Osteoblast (primary cell): ENCODE data around the gene GABRG3. TPM values are rescaled to one million over a fixed set of nuclear protein-coding genes. Genes with fewer than 3 reads are reported as not detected.

Experiments
- DNase-seq: peaks from one replicate; pipeline ENCODE4 v3.0.0; 2011; ENCODE audit warnings: low spot score, mixed read lengths; ENCODE audit not compliant: insufficient read length; ENCODE audit errors: missing footprints
- H2AFZ ChIP-seq: 2 replicates; pipeline ENCODE4 v1.6.0; 2011; ENCODE audit warnings: mild to moderate bottlenecking, low read length
- H3K27ac ChIP-seq: 2 replicates; pipeline ENCODE4 v1.5.1; 2011; ENCODE audit warnings: mild to moderate bottlenecking, low read depth, low read length, moderate library complexity
- H3K27me3 ChIP-seq: 2 replicates; pipeline ENCODE4 v1.6.0; 2012; ENCODE audit warnings: mild to moderate bottlenecking, control low read depth, inconsistent platforms, low read length, moderate library complexity; ENCODE audit not compliant: insufficient read depth
- H3K36me3 ChIP-seq: 2 replicates; pipeline ENCODE4 v1.5.1; 2011; ENCODE audit warnings: mild to moderate bottlenecking, low read length, control low read depth, moderate library complexity; ENCODE audit not compliant: insufficient read depth
- H3K4me1 ChIP-seq: 2 replicates; pipeline ENCODE4 v1.5.1; 2011; ENCODE audit warnings: mild to moderate bottlenecking, low read length, control low read depth, moderate library complexity; ENCODE audit not compliant: insufficient read depth
- H3K4me2 ChIP-seq: 2 replicates; pipeline ENCODE4 v1.6.0; 2011; ENCODE audit warnings: mild to moderate bottlenecking, low read length; ENCODE audit not compliant: insufficient read depth
- H3K4me3 ChIP-seq: fragments of 200-600 bp; sonication (generic); 3 replicates; pipeline ENCODE4 v1.5.1; 2012; ENCODE audit warnings: mild to moderate bottlenecking, low read length, inconsistent platforms; ENCODE audit not compliant: insufficient read depth
- H3K79me2 ChIP-seq: 2 replicates; pipeline ENCODE4 v1.6.0; 2012; ENCODE audit warnings: mild to moderate bottlenecking, low read length, control low read depth, inconsistent platforms; ENCODE audit not compliant: insufficient read depth
- H3K9me3 ChIP-seq: 2 replicates; pipeline ENCODE4 v1.5.1; 2011; ENCODE audit warnings: low read depth, low read length, control low read depth
- H4K20me1 ChIP-seq: 2 replicates; pipeline ENCODE4 v1.6.0; 2012; ENCODE audit warnings: mild to moderate bottlenecking, low read length, control low read depth; ENCODE audit not compliant: insufficient read depth
- total RNA-seq: library from RNA; depleted of rRNA; stranded (reverse); fragments of >200 nt; gene quantifications from 2 replicates; pipeline ENCODE4 v1.2.3, GENCODE V29; 2012
- TF ChIP-seq, protein P1 (sequence below): IDR thresholded peaks from 2 replicates; pipeline ENCODE4 v1.5.1; 2011; ENCODE audit warnings: mild to moderate bottlenecking, low read depth, low read length, moderate library complexity; ENCODE audit errors: extremely low read depth

Gene GABRG3
- total RNA-seq, 1 donor: not detected

DNA sequence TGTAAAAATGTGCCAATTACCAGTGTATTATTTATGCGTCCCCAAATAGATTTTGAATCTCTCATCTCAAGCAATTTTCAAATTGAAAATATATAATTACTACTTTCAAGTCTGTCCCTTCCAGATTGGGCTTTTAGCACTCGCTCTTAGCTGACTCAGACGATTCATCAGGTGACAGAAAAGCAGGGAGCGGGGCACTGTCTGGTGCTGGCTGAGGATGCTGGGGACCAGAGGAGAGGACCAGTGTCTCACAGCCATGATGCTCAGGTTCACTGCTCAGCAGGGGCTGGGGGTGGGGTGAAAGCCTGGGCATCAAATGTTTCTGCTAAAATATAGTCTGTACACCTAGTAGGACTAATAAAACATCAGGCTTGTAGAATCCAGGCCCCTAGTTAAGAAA lies 199.9 kb downstream of the GABRG3 start:
- H3K27me3 ChIP-seq: no peaks in the 10 kb centered on the region
- H4K20me1 ChIP-seq: no peaks in the 10 kb centered on the region
- no peak overlapping the region for H2AFZ ChIP-seq
- H3K4me3 ChIP-seq: no peak overlapping the region
- H3K27ac ChIP-seq: no peak overlapping the region
- peaks cover 2% of the 10 kb centered on the region for H3K9me3 ChIP-seq
- TF ChIP-seq, protein P1, sequence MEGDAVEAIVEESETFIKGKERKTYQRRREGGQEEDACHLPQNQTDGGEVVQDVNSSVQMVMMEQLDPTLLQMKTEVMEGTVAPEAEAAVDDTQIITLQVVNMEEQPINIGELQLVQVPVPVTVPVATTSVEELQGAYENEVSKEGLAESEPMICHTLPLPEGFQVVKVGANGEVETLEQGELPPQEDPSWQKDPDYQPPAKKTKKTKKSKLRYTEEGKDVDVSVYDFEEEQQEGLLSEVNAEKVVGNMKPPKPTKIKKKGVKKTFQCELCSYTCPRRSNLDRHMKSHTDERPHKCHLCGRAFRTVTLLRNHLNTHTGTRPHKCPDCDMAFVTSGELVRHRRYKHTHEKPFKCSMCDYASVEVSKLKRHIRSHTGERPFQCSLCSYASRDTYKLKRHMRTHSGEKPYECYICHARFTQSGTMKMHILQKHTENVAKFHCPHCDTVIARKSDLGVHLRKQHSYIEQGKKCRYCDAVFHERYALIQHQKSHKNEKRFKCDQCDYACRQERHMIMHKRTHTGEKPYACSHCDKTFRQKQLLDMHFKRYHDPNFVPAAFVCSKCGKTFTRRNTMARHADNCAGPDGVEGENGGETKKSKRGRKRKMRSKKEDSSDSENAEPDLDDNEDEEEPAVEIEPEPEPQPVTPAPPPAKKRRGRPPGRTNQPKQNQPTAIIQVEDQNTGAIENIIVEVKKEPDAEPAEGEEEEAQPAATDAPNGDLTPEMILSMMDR: no peak
- no peak for DNase-seq
- H3K36me3 ChIP-seq: no peaks in the 10 kb centered on the region
- no peak overlapping the region for H3K4me2 ChIP-seq
- H3K79me2 ChIP-seq: no peaks in the 10 kb centered on the region
- no peaks in the 10 kb centered on the region for H3K4me1 ChIP-seq

DNA sequence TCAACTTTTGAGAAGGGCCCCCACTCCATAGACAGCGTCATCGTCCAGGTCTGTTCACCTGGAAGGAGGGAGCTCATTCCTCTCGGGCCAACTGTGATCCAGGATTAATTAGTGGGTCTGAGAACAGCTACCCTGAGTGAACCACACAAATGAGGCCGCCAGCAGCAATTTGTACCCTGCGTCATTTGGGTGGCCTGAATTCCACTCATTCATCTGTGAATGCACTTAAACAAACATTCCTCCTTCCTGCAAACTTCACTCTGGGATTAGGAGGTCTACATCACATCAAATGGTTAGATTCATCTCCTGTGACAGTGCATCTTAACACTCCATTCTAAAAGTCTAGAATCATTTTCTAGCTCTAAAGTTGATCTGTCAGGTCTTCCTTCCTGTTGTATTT lies 201.8 kb downstream of the GABRG3 start:
- no peak overlapping the region for H3K4me3 ChIP-seq
- H3K36me3 ChIP-seq: no peaks in the 10 kb centered on the region
- no peak overlapping the region for H3K4me2 ChIP-seq
- H3K79me2 ChIP-seq: no peaks in the 10 kb centered on the region
- H3K9me3 ChIP-seq: peaks cover 2% of the 10 kb centered on the region
- H3K27me3 ChIP-seq: no peaks in the 10 kb centered on the region
- H3K4me1 ChIP-seq: no peaks in the 10 kb centered on the region
- TF ChIP-seq, protein P1: no peak
- H4K20me1 ChIP-seq: no peaks in the 10 kb centered on the region
- no peak overlapping the region for H2AFZ ChIP-seq
- H3K27ac ChIP-seq: no peak overlapping the region
- no peak for DNase-seq

DNA sequence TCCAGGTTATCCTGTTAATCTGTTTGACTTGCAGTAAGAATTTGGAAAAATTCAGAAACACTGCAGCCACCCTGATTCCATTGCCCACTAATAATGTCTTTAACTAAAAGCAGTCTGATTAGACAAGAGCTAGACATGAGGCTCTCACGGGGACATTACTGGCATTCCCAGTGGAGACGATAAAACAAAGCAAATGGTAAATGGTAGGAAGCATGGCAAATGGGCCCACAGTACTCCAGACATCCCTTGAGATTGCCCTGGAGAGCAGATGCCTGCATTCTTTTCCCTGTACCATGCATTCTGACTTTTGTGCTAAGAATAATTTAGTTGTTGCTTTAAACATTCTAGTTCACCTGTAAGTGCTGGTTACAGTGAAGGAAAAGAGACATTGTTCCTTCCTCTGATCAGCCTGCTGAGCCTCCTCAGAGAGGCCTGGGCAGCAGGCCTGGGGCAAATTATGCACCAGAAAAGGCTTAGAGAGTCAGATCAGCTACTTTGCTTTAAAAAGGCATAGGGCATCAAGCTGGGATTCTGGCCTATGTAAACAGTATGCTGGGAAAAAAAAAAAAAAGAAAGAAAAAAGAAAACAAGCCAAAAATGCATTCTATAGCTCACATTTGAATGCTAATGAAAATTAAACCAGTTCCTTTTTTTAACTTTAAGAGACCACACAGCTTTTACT lies 204.6 kb downstream of the GABRG3 start:
- no peaks in the 10 kb centered on the region for H3K36me3 ChIP-seq
- H3K4me3 ChIP-seq: no peak overlapping the region
- no peaks in the 10 kb centered on the region for H3K27me3 ChIP-seq
- no peaks in the 10 kb centered on the region for H3K79me2 ChIP-seq
- H3K4me2 ChIP-seq: no peak overlapping the region
- H4K20me1 ChIP-seq: no peaks in the 10 kb centered on the region
- no peak overlapping the region for H3K27ac ChIP-seq
- peaks cover 2% of the 10 kb centered on the region for H3K9me3 ChIP-seq
- H3K4me1 ChIP-seq: no peaks in the 10 kb centered on the region
- TF ChIP-seq, protein P1: no peak
- H2AFZ ChIP-seq: no peak overlapping the region
- no peak for DNase-seq

DNA sequence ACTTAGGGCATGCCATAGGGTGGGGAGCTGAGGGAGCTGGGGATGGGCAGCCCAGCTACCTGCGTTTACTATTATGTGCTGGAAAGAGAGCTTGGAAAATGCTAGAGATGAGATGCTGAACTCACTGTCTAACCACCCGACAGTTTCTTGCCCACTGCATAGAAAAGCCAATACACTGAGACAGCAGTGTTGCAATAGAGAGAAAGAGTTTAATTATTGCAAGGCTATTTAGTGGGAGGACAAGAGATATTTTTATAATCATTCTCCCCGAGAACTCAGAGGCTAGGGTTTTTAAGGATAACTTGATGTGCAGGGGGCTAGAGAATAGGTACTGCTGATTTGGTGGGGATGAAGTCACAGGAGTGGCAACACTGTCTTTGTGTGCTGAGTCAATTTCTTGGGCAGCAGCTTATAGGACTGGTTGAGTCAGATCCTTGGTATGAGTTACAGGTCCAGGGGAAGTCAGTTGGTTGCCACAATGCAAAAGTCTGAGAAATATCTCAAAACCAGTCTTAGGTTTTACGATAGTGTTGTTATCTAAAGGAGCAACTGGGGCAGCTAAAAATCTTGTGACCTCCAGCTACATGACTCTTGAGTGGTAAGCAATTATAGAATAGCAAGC lies 205.9 kb downstream of the GABRG3 start:
- TF ChIP-seq, protein P1: no peak
- H3K9me3 ChIP-seq: peaks cover 2% of the 10 kb centered on the region

More for the DNA sequence above, 205.9 kb downstream of the GABRG3 start:
- DNase-seq: no peak
- Histone ChIP-seq H3K79me2 (no peaks in the 10 kb centered on the region), H3K27ac (no peak overlapping the region), H3K4me1 (no peaks in the 10 kb centered on the region), H4K20me1 (no peaks in the 10 kb centered on the region), H3K36me3 (no peaks in the 10 kb centered on the region), H3K27me3 (no peaks in the 10 kb centered on the region), H3K4me3 (no peak overlapping the region), H2AFZ (no peak overlapping the region), H3K4me2 (no peak overlapping the region)
